Hematopoietic multipotent progenitor cell treated with erythropoietin and hydrocortisone succinate and interleukin-3 and kit ligand, for 15 days (in vitro differentiated cells): ENCODE data around the gene GRAMD2A.
"Not testable (repeated sequence)": the region's sequence is repeated elsewhere in the genome, so short reads cannot be mapped to it uniquely, and the experiment has no call there.

Experiments
- DNase-seq: peaks from one replicate; pipeline ENCODE4 v3.0.0-alpha.2; 2015; ENCODE audit warnings: low spot score

The GRAMD2A gene

DNA sequence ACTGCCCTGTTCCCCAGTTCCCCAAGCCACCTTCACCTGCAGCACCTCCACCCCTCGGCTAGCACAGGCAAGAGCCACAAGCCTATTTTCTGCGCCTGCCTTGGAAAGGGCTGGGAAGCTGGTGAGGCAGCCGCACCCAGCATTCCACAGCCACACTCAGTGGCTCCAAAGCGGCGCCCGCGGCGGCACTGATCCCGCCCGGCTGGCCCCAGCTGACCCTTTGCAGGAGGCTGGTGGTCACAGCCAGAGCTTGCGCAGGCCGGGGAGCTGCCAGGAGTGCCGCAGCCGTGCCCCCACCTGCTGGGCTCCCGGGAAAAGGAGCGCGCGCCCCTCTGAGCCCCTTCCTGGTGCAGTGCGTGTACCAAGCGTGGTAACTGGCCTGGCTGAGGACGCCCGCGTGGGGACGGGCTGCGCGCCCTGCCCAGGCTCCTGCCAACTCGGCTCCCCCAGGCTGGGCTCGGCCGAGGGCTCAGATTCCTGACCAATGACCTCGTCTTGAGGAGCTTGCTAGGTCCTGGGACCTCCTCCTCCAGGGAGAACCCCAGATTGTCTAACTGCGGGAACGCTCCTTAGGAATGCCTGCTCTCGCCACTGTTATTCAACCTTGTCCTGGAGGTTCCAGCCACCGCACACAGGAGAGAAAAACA is 13.3 kb downstream of the GRAMD2A start:
- DNase-seq = no peak

DNA sequence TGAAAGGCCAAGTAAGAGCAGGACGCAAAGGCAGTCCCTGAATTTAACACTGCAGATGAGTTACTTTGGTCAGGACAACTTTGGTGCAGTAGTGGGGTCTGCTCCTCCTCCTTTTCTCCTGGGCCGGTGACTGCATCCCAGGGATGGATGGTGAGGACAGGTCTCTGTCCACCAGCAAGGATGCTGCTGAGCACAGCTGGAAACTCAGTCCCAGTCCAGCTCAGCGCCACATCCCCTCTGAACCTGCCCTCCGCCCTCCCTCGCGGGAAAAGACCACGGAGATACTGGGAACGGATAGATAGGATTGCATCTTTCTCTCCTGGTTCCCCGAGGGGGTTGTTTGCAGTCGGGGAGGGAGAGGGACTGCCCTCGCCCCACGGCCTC is 13.8 kb downstream of the GRAMD2A start:
- DNase-seq = no peak

DNA sequence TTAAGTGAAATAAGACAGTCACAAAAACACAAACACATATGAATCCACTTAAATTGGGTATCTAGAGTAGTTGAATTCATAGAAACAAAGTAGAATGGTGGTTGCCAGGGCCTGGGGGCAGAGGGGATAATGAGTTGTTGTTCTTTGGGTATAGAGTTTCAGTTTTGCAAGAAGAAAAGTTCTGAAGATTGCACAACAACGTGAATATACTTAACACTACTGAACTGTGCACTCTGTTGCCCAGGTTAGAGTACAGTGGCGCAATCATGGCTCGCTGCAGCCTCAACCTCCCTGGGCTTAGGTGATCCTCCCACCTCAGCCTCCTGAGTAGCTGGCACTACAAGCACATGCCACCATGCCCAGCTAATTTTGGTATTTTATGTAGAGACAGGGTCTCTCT is 14.9 kb downstream of the GRAMD2A start:
- no peak for DNase-seq

DNA sequence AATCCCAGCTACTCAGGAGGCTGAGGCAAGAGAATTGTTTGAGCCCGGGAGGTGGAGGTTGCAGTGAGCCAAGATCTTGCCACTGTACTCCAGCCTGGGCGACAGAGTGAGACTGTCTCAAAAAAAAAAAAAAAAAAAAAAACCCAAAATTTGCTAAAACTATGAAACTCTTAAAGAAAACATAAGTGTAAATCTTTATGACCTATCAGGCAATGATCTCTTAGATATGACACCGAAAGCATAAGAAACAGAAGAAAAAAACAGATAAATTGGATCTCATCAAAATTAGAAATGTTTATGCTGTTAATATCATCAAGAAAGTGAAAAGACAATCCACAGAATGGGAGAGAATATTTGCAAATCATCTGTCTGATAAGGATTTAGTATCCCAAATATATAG is 15.3 kb downstream of the GRAMD2A start:
- no peak for DNase-seq

DNA sequence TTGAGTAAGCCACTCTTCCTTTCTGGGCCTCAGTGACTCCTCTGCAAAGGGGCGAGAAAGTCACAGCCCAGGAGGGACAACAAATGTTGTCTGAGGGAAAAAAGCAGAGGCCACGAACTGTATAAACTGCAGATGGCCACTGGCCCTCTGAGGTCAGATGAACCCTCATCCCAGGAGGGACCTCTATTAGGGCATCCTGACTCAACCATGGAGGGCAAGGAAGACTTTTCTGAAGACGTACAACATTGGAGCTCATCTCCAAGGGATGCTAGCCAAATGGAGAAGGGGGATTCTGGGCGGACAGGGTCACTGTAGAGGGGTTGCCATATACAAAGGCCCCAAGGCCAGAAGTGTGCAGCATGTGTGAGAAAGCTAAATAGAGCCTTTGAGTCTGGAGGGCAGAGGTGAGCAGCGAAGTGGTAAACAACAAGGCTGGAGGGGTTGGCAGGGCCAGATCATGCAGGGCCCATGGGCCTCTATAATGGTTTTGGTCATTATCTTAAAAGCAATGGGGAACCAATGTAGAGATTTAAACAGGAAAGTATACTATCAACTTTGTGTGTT is 16.7 kb downstream of the GRAMD2A start:
- DNase-seq = no peak

DNA sequence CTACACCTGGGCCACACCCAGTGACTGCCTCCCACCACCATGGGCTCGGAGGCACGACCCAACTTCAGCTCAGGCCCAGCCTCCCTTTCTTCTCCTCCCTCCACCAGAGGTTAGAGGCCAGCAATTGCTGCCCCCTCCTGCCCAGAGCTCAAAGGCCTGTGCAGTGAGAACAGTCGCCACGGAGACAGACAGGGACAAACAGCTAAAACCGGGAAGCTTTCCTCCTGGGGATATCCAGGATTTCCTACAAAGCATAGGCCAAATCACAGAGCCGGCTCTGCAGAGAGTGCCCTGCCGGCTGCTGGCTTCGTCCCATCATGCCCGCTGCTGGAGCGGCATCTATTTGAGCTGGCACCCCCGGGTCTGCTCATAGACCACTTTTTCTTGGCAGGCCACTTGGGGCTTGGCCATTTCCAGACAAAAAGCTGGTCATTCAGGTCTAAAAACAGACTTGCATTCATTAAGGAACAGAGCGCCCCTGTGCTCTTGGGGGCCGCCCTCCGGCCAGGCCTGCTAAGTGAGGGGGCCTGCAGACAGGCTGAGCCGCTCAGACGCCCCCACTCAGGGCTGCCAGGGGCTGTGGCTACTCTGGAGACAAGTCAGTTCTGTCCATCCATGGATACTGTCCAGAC is 17.5 kb downstream of the GRAMD2A start:
- no peak for DNase-seq

DNA sequence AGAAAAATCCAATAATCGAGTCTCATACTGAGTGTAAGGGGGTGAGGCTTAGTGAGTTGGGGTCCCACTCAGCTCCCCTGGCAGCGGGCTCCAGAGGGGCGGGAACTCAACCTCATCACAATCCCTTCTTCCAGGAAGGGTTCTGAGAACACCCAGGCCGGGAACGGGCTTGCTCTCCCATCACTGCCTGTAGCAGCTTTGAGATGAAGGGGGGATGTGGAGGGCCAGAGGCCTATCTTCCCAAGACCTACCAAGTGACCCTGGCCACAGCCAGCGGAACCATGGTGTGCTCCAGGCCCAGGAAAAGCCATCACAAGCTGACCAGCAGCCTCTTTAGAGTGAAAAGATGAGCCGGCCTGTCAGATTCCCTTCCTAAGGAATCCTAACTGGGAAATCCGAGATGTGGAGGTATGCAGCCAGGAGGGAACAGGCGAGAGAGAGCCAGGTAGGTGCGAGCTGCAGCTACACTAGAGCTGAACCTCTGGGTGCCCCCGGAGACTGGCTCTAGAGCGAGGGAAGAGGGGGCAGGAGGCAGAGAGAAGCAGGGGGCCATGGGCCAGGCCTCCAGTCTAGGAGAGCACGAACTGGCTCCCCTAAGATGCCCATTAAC is 18.5 kb downstream of the GRAMD2A start:
- DNase-seq = no peak

DNA sequence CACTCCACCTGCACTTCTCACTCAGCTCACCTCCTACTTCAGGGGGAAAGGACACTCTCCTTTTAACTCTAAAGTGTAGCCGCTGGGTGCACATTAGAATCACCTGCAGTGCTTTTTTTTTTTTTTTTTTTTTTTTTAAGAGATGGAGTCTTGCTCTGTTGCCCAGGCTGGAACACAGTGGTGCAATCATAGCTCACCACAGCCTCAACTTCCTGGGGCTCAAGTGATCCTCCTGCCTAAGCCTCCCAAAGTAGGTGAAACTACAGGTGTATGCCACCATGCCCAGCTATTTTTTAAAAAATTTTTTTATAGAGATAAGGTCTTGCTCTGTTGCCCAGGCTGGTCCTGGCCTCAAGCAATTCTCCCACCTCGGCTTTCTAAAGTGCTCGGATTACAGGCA is 20.8 kb downstream of the GRAMD2A start:
- no peak for DNase-seq

DNA sequence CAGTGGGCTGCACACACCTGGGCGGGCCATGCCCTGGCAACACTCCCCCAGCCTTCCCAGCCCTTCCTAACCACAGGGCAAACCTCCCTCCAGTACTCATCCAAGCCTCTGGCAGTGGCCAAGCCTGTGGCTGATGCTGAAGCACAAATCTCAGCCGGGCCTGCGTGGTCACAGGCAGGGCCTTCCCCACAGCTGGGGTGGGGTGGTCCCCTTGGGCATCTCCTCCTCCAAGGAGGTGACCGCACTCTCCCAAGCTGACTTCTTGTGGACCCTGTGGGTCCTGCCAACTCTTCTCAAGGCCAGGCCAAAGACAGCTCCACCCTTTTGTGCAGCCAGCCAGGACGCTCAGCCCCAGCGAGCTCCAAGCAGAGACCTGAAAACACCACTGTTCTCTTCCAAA is 21.4 kb downstream of the GRAMD2A start:
- DNase-seq = no peak

DNA sequence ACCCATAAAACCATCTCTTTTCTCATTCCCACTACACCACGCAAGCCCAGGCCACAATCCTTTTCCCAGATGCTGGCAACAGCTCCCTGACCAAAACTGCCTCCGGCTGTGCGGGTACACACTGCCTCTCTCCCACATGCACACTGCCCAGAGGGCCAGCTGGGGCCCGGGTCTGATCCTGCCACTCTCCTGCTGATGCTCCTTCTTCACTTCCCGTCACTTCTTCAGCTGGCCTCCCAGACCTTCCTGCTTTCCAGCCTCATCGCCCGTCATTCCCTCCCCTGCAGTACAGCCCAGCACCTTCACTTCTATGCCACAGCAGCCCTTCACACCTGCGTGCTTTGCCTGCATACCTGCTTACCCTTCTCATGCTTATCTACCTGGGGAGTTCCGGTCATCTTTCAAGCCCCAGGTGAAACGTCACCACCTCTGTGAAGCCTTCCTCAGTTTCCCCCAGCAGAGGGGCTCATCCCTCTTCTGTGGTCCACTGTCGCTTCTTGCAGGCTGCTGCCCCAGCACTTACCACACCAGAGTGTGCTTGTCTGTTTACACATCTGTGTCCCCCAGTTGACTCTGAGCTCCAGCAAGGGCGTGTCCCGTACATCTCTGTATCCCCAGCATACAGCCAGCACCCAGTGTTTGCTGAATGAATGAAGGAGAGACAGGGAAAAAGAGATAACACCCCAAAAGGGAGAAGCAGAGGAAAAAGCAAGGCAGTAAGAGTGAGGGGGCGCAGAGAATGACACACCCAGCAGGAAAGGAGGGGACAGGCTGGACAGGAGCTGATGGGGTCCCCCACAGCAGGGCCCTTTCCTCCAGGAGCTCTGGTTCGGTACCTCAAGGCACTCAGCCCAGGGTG is 22.2 kb downstream of the GRAMD2A start:
- no peak for DNase-seq

DNA sequence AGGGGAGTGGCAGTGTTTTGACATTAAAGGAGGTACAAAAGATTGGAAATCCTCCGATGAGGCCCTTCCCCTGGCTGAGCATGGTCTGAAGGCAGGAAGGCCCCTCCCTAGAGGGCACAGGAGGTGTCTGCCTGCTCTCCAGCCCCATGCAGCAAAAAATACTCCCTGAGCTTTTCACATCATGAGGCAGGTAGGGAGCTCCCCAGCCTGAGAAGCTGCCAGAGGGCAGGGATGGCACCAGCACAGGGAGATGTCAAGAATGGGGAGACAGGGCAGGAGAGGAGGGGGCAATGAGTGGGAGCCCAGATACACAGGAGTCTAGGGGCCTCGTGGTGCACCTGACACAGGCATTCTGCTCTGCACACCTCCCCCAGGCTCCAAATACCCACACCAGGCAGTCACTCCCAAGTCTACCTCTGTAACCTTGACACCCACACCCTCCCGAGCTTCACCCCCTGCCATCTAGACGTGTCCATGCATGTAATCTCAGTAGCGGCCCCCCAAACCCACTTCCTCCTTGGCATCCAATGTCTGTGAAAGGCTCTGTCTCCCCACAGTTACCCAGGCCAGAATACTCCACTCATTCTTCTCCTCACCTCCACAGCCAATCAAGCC is 22.9 kb downstream of the GRAMD2A start:
- no peak for DNase-seq

DNA sequence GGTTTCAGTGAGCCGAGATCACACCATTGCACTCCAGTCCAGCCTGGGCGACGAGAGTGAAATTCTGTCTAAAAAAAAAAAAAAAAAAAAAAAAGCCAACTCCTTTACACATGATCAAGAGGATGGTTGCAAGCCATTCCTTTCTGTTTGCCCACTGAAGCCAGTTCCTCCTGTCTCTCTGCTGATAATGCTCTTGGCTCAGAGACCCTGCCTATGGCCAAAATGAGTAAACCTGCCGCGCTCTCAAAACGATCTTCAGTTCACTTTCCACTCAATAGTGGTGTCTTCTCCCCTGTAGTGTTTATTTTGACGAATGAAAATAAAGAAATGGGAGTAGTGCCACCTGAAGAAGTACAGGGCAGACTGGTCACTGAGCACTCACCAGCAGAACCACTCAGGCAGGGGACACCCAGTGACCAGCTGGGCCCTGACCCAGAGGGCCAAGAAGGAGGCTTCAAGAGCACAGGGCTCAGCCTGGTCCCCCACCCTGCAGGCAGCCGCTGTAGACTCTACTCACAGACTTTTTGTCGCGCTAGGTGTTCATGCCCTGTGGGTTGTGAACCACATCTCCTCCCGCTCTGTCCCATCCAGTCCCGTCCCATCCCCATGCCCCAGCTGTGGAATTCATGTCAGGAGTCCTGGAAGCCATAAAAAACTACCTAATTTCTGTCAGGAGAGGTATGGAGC is 23.6 kb downstream of the GRAMD2A start:
- DNase-seq = no peak

DNA sequence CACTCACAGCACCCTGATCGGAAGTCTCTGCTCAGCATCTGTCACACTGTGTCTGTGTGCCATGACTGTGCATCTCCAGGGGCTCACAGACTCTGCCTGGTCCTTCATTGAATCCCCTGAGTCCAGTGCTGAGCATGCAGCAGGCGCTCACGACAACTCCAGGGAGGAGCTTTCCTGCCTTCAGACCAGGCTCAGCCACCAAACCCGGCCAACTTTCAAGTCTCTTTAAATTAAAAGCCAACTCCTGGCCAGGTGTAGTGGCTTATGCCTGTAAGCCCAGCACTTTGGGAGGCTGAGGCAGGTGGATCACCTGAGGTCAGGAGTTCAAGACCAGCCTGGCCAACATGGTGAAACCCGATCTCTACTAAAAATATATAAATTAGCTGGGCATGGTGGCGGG is 24.2 kb downstream of the GRAMD2A start:
- DNase-seq = no peak

DNA sequence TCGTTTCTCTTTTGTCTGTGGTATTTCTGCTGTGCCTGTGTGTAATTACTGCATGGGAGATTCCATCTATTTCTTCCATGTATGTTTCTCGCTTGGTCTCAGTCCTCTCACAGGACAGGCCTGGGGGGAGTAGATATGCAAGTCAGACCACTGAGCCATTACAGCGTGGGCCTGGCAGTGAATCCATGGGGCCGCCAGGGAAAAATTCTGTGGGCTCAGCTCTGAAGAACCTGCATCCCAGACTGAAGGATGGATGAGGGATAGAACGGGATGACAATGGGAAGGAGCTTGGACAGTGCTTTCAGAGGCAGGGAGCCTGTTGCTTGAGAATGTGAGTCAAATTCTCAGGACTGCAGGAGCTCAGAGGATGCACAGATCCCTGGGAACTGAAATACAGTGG is 24.8 kb downstream of the GRAMD2A start:
- no peak for DNase-seq

DNA sequence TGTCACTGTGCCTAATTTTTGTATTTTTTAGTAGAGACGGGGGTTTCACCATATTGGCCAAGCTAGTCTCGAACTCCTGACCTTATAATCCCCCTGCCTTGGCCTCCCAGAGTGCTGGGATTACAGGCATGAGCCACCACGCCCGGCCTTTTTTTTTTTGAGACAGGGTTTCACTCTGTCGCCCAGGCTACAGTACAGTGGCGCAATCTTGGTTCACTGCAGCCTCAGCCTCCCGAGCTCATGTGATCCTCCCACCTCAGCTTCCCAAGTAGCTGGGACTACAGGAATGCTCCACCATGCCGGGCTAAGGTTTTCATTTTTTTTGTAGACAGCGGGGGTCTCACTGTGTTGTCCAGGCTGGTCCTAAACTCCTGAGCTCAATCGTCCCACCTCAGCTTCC is 25.6 kb downstream of the GRAMD2A start:
- not testable (repeated sequence) for DNase-seq

DNA sequence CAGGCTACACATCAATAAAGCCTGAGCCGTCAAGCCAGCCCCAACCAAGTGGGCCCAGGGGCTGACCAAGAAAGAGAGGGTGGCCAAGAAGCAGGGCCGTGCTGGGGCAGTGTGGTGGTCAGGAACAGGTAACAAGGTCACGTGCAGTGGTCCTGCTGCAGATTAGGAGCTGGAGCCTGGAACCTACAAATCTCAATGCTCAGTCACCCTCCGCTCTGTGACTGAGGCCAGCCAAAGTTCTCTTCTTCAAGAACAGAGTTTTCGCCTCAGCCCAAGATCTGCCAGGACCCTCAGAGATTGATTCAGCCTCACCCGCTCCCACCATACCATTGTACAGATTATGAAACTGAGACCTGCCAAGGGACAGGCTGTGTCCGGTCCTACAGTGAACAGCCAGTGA is 26.9 kb downstream of the GRAMD2A start:
- DNase-seq = no peak

DNA sequence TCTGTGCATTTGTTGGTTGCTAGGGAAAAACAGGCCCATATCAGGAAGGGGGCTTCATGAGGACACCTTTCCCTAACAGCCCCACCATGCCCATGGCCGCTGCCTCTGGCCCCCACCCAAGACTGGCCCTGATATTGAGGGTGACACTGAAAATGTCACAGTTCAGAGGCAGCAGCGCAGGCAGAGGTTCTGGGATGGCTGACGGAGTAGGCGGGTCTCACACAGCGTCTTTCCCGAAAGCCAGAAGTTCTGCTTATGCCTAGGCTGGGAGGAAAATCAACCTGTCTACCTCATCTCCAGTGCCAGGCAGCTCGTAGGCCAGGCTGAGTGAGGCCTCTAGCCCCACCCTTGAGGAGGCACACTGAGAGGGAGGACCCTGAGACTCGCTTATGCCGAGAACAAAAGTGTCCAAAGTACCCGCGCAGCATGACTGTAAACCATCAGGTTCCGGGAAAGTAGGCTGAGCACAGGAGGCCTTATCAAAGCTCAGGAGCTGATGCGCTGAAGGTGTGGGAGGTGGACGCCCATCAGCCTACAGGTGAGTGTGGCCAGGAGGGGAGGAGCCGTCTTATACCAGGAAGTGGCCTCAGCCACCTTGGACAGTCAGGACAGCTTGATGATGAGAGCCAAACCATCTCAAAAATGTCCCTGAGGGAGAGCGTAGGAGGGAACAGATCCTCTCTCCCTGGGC is 27.5 kb downstream of the GRAMD2A start:
- DNase-seq = no peak

DNA sequence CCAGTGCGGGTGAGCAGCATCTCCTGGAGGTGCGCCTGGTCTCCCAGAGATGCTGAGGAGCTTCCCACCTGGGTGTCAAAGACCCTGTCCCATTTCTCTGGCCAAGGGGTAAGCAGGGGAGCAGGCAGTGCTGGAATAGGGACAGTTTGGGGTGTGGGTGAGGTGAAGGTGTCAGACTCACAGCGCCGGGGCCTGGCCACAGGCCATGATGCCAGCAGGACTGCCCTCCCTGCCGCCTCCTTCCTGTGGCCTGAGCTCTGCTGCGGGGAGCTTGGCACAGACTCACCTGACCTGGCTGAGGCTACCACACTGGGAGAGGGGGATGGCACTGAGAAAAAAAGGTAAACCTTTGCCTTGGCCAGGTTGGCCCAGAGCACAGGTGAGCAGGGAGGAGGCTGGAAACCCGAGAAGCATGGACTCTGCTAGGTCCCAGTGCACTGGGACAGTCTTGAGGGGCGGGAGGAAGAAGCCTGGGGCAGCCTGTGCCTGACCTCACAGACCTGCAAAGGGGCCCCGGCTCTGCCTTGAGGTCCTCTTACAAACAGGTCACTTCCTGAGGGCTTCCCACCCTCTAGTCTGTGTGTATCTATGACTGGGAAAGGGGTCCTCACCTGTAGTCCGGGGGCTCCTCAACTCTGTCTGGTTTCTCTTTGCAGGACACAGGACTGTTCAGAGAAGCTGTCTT is 28.2 kb downstream of the GRAMD2A start:
- no peak for DNase-seq

DNA sequence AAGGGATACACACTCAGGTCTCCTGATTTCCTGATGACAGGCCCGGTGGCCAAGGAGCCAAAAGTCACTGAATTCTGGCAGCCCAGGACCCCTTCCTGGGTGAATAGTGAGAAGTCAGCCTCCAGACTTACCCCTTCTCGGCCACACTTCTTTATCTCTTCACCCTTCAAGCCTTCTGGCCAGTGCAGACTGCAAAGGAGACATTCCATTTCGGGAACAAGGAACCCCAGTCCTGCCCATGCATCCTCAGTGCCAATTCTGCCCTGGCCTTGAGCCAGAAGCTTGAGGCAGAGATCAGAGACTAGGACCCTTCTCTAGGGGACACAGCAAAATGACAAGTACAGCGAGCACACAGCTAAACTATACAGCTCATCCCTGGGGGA is 28.8 kb downstream of the GRAMD2A start:
- no peak for DNase-seq

DNA sequence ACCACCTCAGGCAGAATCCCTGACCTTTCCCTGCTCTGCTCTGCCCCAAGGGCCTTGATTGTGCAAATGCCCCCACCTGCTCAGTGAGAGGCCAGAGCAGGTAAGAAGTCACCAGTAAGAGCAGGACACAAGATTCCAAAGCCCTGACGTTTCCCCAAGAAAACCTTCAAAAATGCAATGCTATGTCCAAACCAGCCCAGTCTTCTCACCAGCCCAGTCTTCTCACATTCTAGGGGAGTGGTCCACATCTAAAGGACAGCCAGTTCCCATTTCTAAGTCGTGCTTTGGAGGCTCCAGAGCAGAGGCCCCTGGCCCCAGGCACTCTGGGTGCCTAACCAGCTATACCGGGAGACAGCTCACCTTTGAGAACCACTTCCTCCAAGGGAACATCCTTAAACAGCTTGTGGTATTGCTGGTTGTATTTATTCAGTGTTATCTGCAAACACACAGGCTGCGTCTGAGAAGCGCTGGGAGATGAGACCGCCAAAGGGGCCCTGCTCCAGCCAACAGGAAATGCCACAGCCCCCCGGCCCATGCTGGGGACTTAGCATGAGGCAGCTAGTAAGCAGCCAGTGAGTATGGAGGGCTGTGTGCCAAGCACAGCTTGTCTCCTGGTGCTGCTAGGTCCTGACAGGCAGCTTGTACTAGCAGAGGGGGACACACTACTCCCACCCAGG is 29.3 kb downstream of the GRAMD2A start:
- DNase-seq = no peak
